HCT116 (cell line): ENCODE measurements around the gene FAM221B. TPM values are rescaled to one million over a fixed set of nuclear protein-coding genes. Genes with fewer than 3 reads are reported as not detected.

ENCODE experiments used
- ATAC-seq: fragments of 200-7000 bp; cut with Tn5 transposase; 2 replicates; pipeline ENCODE4 v1.9.1; 2020; ENCODE audit warnings: mild to moderate bottlenecking, moderate library complexity
- BruUV-seq: library from RNA; stranded (reverse); fragments of 400-500 nt; replicated peaks from 2 replicates; lab custom pipeline; 2021; lab: Mats Ljungman, UMichigan
- CTCF ChIA-PET: fragments of 300-600 bp; sonication (Branson Sonifier 250); formaldehyde crosslinking; loops from one replicate; lab custom pipeline; 2021; ENCODE audit warnings: antibody characterized with exemption; lab: Charles Lee
- POLR2A ChIA-PET: fragments of 300-600, 350-600 bp; sonication (Branson Sonifier 250); formaldehyde crosslinking; loops from one replicate; lab custom pipeline; 2021; ENCODE audit warnings: antibody characterized with exemption; lab: Charles Lee
- RAD21 ChIA-PET, 2 experiments: fragments of 300-600 bp; sonication (Branson Sonifier 250); formaldehyde crosslinking; loops; one replicate each; lab custom pipeline; 2023; ENCODE audit warnings: low total read pairs in 2 of 2; ENCODE audit not compliant: uncharacterized antibody in 2 of 2, unreplicated experiment in 2 of 2, low non-redundant PET in 1 of 2; lab: Charles Lee
- DNase-seq: peaks from one replicate; pipeline ENCODE4 v3.0.0-alpha.2; 2010; ENCODE audit warnings: low read depth, low spot score
- H2AFZ ChIP-seq: fragments of 200-600 bp; shearing (Covaris generic), sonication (generic); 2 replicates; pipeline ENCODE4 v1.6.1; 2017; ENCODE audit warnings: low read depth, mixed run types, mixed read lengths, antibody characterized with exemption, low read length; ENCODE audit not compliant: poor library complexity, severe bottlenecking
- H3K27ac ChIP-seq: 2 replicates; pipeline ENCODE4 v1.5.1; 2012; ENCODE audit warnings: low read depth, low read length
- H3K27me3 ChIP-seq: fragments of 200-600 bp; sonication (generic); 2 replicates; pipeline ENCODE4 v1.6.1; 2016; ENCODE audit warnings: mixed run types, low read length, mixed read lengths; ENCODE audit not compliant: insufficient read depth
- H3K36me3 ChIP-seq, 2 experiments: fragments of 200-500 bp in 1 of 2; fragments of 200-600 bp in 1 of 2; sonication (Bioruptor generic) in 1 of 2; sonication (generic) in 1 of 2; 2 replicates each; pipeline versions ENCODE4 v1.5.1 to v1.6.1; 2014 to 2016; ENCODE audit warnings: low read length in 2 of 2, inconsistent platforms in 1 of 2, mixed read lengths in 1 of 2, mixed run types in 1 of 2; ENCODE audit not compliant: insufficient read depth in 2 of 2, control insufficient read depth in 1 of 2
- H3K4me1 ChIP-seq, 2 experiments: fragments of 200-600 bp in 1 of 2; sonication (generic) in 1 of 2; 2 replicates each; pipeline versions ENCODE4 v1.5.1 to v1.6.1; 2012 to 2017; ENCODE audit warnings: low read length in 2 of 2, inconsistent platforms in 1 of 2, mild to moderate bottlenecking in 1 of 2, mixed read lengths in 1 of 2, mixed run types in 1 of 2, moderate library complexity in 1 of 2; ENCODE audit not compliant: insufficient read depth in 2 of 2, control insufficient read depth in 1 of 2
- H3K4me2 ChIP-seq: fragments of 200-600 bp; sonication (generic); 2 replicates; pipeline ENCODE4 v1.6.1; 2017; ENCODE audit warnings: mixed run types, low read length, mixed read lengths
- H3K4me3 ChIP-seq, 2 experiments: fragments of 200-600 bp in 1 of 2; sonication (generic) in 1 of 2; replicated peaks in 1 of 2; 2 replicates each; pipeline ENCODE4 v1.5.1; 2011 to 2016; ENCODE audit warnings: low read length in 2 of 2, control low read depth in 1 of 2, low read depth in 1 of 2, mild to moderate bottlenecking in 1 of 2, mixed read lengths in 1 of 2, mixed run types in 1 of 2
- H3K79me2 ChIP-seq: fragments of 200-600 bp; sonication (generic); 2 replicates; pipeline ENCODE4 v1.6.1; 2017; ENCODE audit warnings: mild to moderate bottlenecking, mixed run types, low read length, moderate library complexity, mixed read lengths; ENCODE audit not compliant: insufficient read depth
- H3K9ac ChIP-seq: fragments of 200-600 bp; sonication (generic); 2 replicates; pipeline ENCODE4 v1.6.1; 2016; ENCODE audit warnings: low read length, mixed read lengths
- H3K9me2 ChIP-seq: fragments of 200-600 bp; sonication (generic), shearing (Covaris generic); 2 replicates; pipeline ENCODE4 v1.6.1; 2017; ENCODE audit warnings: mixed run types, mild to moderate bottlenecking, moderate library complexity; ENCODE audit not compliant: insufficient read depth
- H3K9me3 ChIP-seq, 2 experiments: fragments of 200-500 bp in 1 of 2; fragments of 200-600 bp in 1 of 2; sonication (Bioruptor generic) in 1 of 2; sonication (generic) in 1 of 2; 2 replicates each; pipeline ENCODE4 v1.6.1; 2014 to 2017; ENCODE audit warnings: low read length in 2 of 2, mixed read lengths in 2 of 2, inconsistent platforms in 1 of 2, low read depth in 1 of 2, mild to moderate bottlenecking in 1 of 2, mixed run types in 1 of 2, moderate library complexity in 1 of 2; ENCODE audit not compliant: control insufficient read depth in 1 of 2, insufficient read depth in 1 of 2
- H4K20me1 ChIP-seq: fragments of 200-600 bp; sonication (generic), shearing (Covaris generic); 2 replicates; pipeline ENCODE4 v1.6.1; 2017; ENCODE audit warnings: mixed run types, mild to moderate bottlenecking, moderate library complexity; ENCODE audit not compliant: insufficient read depth
- ATF3 ChIP-seq: IDR thresholded peaks from 2 replicates; pipeline ENCODE4 v1.6.1; 2012
- CEBPB ChIP-seq: IDR thresholded peaks from 2 replicates; pipeline ENCODE4 v1.6.1; 2012; ENCODE audit warnings: low read depth
- CTCF ChIP-seq, 3 experiments: fragments of 200-600 bp in 1 of 3; sonication (generic) in 1 of 3; IDR thresholded peaks in 2 of 3; conservative IDR thresholded peaks in 1 of 3; 2 replicates each; pipeline ENCODE4 v1.5.1; 2012 to 2017; ENCODE audit warnings: low read depth in 2 of 3, low read length in 2 of 3, antibody characterized with exemption in 1 of 3, borderline replicate concordance in 1 of 3, control low read depth in 1 of 3, mild to moderate bottlenecking in 1 of 3, mixed read lengths in 1 of 3, mixed run types in 1 of 3, moderate library complexity in 1 of 3; ENCODE audit not compliant: insufficient read depth in 1 of 3
- ELF1 ChIP-seq: IDR thresholded peaks from 2 replicates; pipeline ENCODE4 v1.6.1; 2012; ENCODE audit warnings: low read depth, borderline replicate concordance
- FOSL1 ChIP-seq: IDR thresholded peaks from 2 replicates; pipeline ENCODE4 v1.6.1; 2012; ENCODE audit warnings: low read depth
- JUND ChIP-seq: IDR thresholded peaks from 2 replicates; pipeline ENCODE4 v1.6.1; 2012
- POLR2A ChIP-seq: IDR thresholded peaks from 2 replicates; pipeline ENCODE4 v1.7.0; 2011; ENCODE audit warnings: borderline replicate concordance; ENCODE audit not compliant: insufficient read depth, insufficient read length; ENCODE audit errors: extremely low read depth
- POLR2AphosphoS5 ChIP-seq: IDR thresholded peaks from 2 replicates; pipeline ENCODE4 v1.6.1; 2011; ENCODE audit warnings: mild to moderate bottlenecking, low read depth, low read length, moderate library complexity
- RAD21 ChIP-seq: IDR thresholded peaks from 2 replicates; pipeline ENCODE4 v1.6.1; 2012; ENCODE audit warnings: low read depth, mild to moderate bottlenecking
- REST ChIP-seq: IDR thresholded peaks from 2 replicates; pipeline ENCODE4 v1.6.1; 2012; ENCODE audit warnings: low read depth
- SIN3A ChIP-seq: IDR thresholded peaks from 2 replicates; pipeline ENCODE4 v1.6.1; 2012; ENCODE audit warnings: low read depth
- SRF ChIP-seq: IDR thresholded peaks from 2 replicates; pipeline ENCODE4 v1.6.1; 2012; ENCODE audit warnings: low read depth
- ZBTB33 ChIP-seq: IDR thresholded peaks from 2 replicates; pipeline ENCODE4 v1.6.1; 2011; ENCODE audit warnings: mild to moderate bottlenecking, low read length, moderate library complexity; ENCODE audit not compliant: insufficient replicate concordance; ENCODE audit errors: extremely low read depth
- ZNF274 ChIP-seq: fragments of 200-500 bp; sonication (Bioruptor generic); IDR thresholded peaks from 2 replicates; pipeline ENCODE4 v1.6.1; 2014; ENCODE audit warnings: mild to moderate bottlenecking, low read depth, low read length, inconsistent platforms
- intact Hi-C: fragments of 100-400 bp; cut with micrococcal nuclease; formaldehyde crosslinking; loops from 2 replicates; pipeline ENCODE4 v1.10.0; 2022
- total RNA-seq: library from RNA; stranded (reverse); gene quantifications from one replicate; pipeline ENCODE4 v1.2.1, GENCODE V29; 2021; ENCODE audit not compliant: unreplicated experiment

FAM221B gene
- total RNA-seq, 1 experiment from 2014 or later, result not detected

- CTCF ChIA-PET, result interaction anchor here (1.0 to 2.1 kb wide), 6 partner anchors 12 to 152 kb away, joined by 3 to 13 read pairs (median 6); no protein-coding TSS in a partner anchor
- H3K79me2 ChIP-seq, result no peaks in the 10 kb centered on the region
- BruUV-seq, result TSS peak; percentile 80
- peak; percentile 43 for TF ChIP-seq RAD21
- no peak for TF ChIP-seq REST
- TF ChIP-seq SIN3A, result no peak
- no peak; the same call in 1 of the 2 replicates for TF ChIP-seq POLR2AphosphoS5
- no peak for TF ChIP-seq ZNF274
- no peak for TF ChIP-seq POLR2A
- TF ChIP-seq CEBPB, result no peak
- TF ChIP-seq ZBTB33, result no peak
- TF ChIP-seq FOSL1, result no peak
- no peak for TF ChIP-seq SRF
- TF ChIP-seq CTCF (IDR thresholded peaks at IDR 0.05 in 2 of 3, conservative IDR thresholded peaks at IDR 0.05 in 1 of 3; ENCODE audit: borderline replicate concordance in 1 of 3, insufficient read depth in 1 of 3, low read depth in 2 of 3, low read length in 2 of 3), result peak; percentile 40 to 70 (median 59); a peak in 5 of 6 replicates
- no peak for TF ChIP-seq JUND
- no peak for TF ChIP-seq ATF3
- no peak for TF ChIP-seq ELF1
- TF ChIP-seq, all 23 proteins: peak for 2
- H4K20me1 ChIP-seq, result no peaks in the 10 kb centered on the region
- intact Hi-C loops, result loop anchor here (2.0 kb wide), 1 partner anchor 63 kb away; no protein-coding TSS in a partner anchor
- peak overlapping the region; percentile 95 for H3K9ac ChIP-seq
- ATAC-seq, result no peak; the same call in 1 of the 2 replicates
- H3K4me3 ChIP-seq, result peak overlapping the region; percentile 86 to 88
- H3K4me2 ChIP-seq, result peak overlapping the region; percentile 89
- ChIA-PET RAD21 (no interaction called here), POLR2A (interaction anchor here (1.2 to 1.7 kb wide), 3 partner anchors 13 to 69 kb away, joined by 3 to 4 read pairs (median 3); no protein-coding TSS in a partner anchor)
- peaks cover 0 to 2% of the 10 kb centered on the region in 2 experiments; a peak in 1 of 4 replicates for H3K36me3 ChIP-seq
- no peak overlapping the region for H2AFZ ChIP-seq
- peak overlapping the region; percentile 97; the same call in 1 of the 2 replicates for H3K27ac ChIP-seq
- peak; percentile 42 for DNase-seq
- no peaks in the 10 kb centered on the region for H3K27me3 ChIP-seq
- no peaks in the 10 kb centered on the region for H3K9me2 ChIP-seq
- peaks cover 7 to 17% of the 10 kb centered on the region in 2 experiments; a peak in 3 of 4 replicates for H3K4me1 ChIP-seq
- H3K9me3 ChIP-seq, result no peaks in the 10 kb centered on the region
These were observed 15.0 kb downstream of the FAM221B start for GRCh38 chr9:35813434-35814105.
